HepG2 (cell line): ENCODE data around the gene KIAA0232. TPM values are rescaled to one million over a fixed set of nuclear protein-coding genes. Genes with fewer than 3 reads are reported as not detected.

Experiments
- AKAP8 ChIP-seq: sonication (generic); formaldehyde crosslinking; IDR thresholded peaks from 2 replicates; pipeline ENCODE4 v1.5.1; 2020; ENCODE audit warnings: mild to moderate bottlenecking, missing genetic modification reagents
- ARNT2 ChIP-seq: sonication (generic); formaldehyde crosslinking; IDR thresholded peaks from 2 replicates; pipeline ENCODE4 v1.8.0; 2022; ENCODE audit warnings: mild to moderate bottlenecking, low read depth, missing genetic modification reagents, moderate library complexity
- CEBPB ChIP-seq: IDR thresholded peaks from 2 replicates; pipeline ENCODE4 v1.6.1; 2011; ENCODE audit warnings: low read depth, low read length, improper control_type of control experiment, borderline replicate concordance
- EEA1 ChIP-seq: sonication (generic); formaldehyde crosslinking; IDR thresholded peaks from 2 replicates; pipeline ENCODE4 v1.5.1; 2020; ENCODE audit warnings: mild to moderate bottlenecking, missing genetic modification reagents, borderline replicate concordance
- ELF1 ChIP-seq: sonication (generic); formaldehyde crosslinking; IDR thresholded peaks from 2 replicates; pipeline ENCODE4 v1.4.0; 2020; ENCODE audit warnings: missing genetic modification reagents
- GATA4 ChIP-seq: sonication (generic); IDR thresholded peaks from 2 replicates; pipeline ENCODE4 v1.6.1; 2016; ENCODE audit warnings: antibody characterized with exemption, low read depth, borderline replicate concordance
- GPN1 ChIP-seq: sonication (generic); formaldehyde crosslinking; IDR thresholded peaks from 2 replicates; pipeline ENCODE4 v1.5.1; 2020; ENCODE audit warnings: missing genetic modification reagents, borderline replicate concordance
- HNF4A ChIP-seq: sonication (generic); formaldehyde crosslinking; IDR thresholded peaks from 2 replicates; pipeline ENCODE4 v1.4.0; 2020; ENCODE audit warnings: missing genetic modification reagents
- KDM3A ChIP-seq: IDR thresholded peaks from 2 replicates; pipeline ENCODE4 v1.6.1; 2018; ENCODE audit warnings: low read depth, missing compliant biosample characterization
- MLLT10 ChIP-seq: sonication (generic); formaldehyde crosslinking; IDR thresholded peaks from 2 replicates; pipeline ENCODE4 v1.4.0; 2020; ENCODE audit warnings: missing genetic modification reagents
- MXD4 ChIP-seq: IDR thresholded peaks from 2 replicates; pipeline ENCODE4 v1.6.1; 2016; ENCODE audit warnings: mild to moderate bottlenecking, missing biosample characterization, missing genetic modification reagents
- RBAK ChIP-seq: sonication (generic); formaldehyde crosslinking; IDR thresholded peaks from 2 replicates; pipeline ENCODE4 v1.5.1; 2020; ENCODE audit warnings: mild to moderate bottlenecking, missing genetic modification reagents
- RNF2 ChIP-seq: fragments of 450-650 bp; conservative IDR thresholded peaks from 2 replicates; pipeline ENCODE4 v1.6.1; 2016; ENCODE audit warnings: low read depth
- TBP ChIP-seq: sonication (generic); formaldehyde crosslinking; IDR thresholded peaks from 2 replicates; pipeline ENCODE4 v1.5.0; 2020; ENCODE audit warnings: missing genetic modification reagents
- TRIM24 ChIP-seq: sonication (generic); formaldehyde crosslinking; IDR thresholded peaks from 2 replicates; pipeline ENCODE4 v1.8.0; 2022; ENCODE audit warnings: mild to moderate bottlenecking, missing genetic modification reagents
- ZBTB1 ChIP-seq: sonication (generic); formaldehyde crosslinking; IDR thresholded peaks from 2 replicates; pipeline ENCODE4 v1.4.0; 2020; ENCODE audit warnings: missing genetic modification reagents, borderline replicate concordance
- ZFP36L2 ChIP-seq: sonication (generic); formaldehyde crosslinking; IDR thresholded peaks from 2 replicates; pipeline ENCODE4 v1.4.0; 2020; ENCODE audit warnings: missing genetic modification reagents
- ZNF234 ChIP-seq: sonication (generic); formaldehyde crosslinking; conservative IDR thresholded peaks from 2 replicates; pipeline ENCODE4 v1.5.1; 2020; ENCODE audit warnings: mild to moderate bottlenecking, missing genetic modification reagents
- ZSCAN21 ChIP-seq: sonication (generic); formaldehyde crosslinking; IDR thresholded peaks from 2 replicates; pipeline ENCODE4 v1.8.0; 2022; ENCODE audit warnings: mild to moderate bottlenecking, missing genetic modification reagents, moderate library complexity, borderline replicate concordance
- polyA plus RNA-seq, 8 experiments: library from polyadenylated mRNA; depleted of rRNA in 3 of 8; stranded (reverse) in 7 of 8; unstranded in 1 of 8; fragments of >200 nt; fragmentation: Illumina TruSeq in 4 of 8; extraction: Trizol in 4 of 8; gene quantifications; 2 replicates each; pipeline versions ENCODE4 v1.2.1 to v1.2.3, GENCODE V29; 2011 to 2016; ENCODE audit warnings: low read depth in 4 of 8, missing spikeins in 1 of 8, mixed read lengths in 1 of 8; ENCODE audit not compliant: insufficient read depth in 1 of 8
- total RNA-seq, 5 experiments: library from RNA; depleted of rRNA; stranded (reverse); fragments of >200 nt; fragmentation: Illumina TruSeq; extraction: Trizol; gene quantifications; 2 replicates each; pipeline ENCODE4 v1.2.3, GENCODE V29; 2016; ENCODE audit warnings: low read depth in 1 of 5
- TF ChIP-seq, protein P1 (sequence below): sonication (generic); formaldehyde crosslinking; IDR thresholded peaks from 2 replicates; pipeline ENCODE4 v1.4.0; 2020; ENCODE audit warnings: missing genetic modification reagents
- TF ChIP-seq, protein P2 (sequence below): sonication (generic); formaldehyde crosslinking; IDR thresholded peaks from 2 replicates; pipeline ENCODE4 v1.8.0; 2022; ENCODE audit warnings: missing genetic modification reagents, mild to moderate bottlenecking, moderate library complexity, borderline replicate concordance
- TF ChIP-seq, protein P3 (sequence below): sonication (generic); formaldehyde crosslinking; IDR thresholded peaks from 2 replicates; pipeline ENCODE4 v1.8.1; 2022; ENCODE audit warnings: mild to moderate bottlenecking, missing genetic modification reagents

The KIAA0232 gene
- total and polyA plus RNA-seq, 2 of the 13 experiments (the other 11 are each of a cell fraction or from before 2014, with no cell fraction given), result 7.8 to 17.1 TPM

DNA sequence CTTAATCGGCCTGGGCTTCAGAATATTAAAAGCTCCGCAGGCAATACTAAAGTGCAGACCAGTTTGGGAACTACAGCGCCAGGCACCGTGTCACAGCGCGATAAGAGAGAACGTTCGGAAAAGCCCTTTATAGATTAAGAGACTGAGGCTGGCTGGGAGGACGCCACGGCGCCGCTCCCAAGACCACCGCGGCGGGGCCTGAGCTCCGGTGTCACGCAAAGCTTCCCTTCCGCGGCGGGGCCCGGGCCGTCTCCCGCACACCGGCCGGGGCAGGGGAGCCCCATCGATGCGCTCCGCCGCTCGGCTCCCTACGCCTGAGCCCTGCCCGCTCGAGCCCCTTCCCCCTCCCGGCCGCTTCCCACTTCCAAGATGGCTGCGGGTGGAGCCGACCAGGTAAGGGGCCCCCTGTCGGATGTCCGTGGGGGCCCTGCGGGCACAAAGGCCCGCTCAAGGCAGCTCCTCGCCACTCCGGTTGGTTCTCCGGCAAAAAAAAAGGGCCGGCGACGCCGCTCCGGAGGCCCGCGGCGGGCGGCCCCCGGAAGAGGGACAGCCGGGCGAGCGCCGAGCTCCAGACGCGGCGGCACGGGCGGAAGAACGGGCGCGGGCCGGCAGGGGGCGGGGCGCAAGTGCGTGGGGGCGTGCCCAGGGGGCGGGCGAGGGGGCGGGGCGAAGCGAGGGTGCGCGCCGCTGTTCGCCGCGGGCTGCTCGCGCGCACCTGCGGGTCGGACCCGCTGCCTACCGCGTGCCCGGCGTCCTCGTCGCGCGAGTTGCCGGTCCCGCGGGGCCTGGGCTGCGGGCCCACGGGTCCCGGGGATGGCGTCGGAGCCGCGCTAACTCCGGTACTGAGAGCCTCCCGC lies 126.8 kb downstream of the KIAA0232 start, which contains the start of gene TBC1D14 (continued):
- TF ChIP-seq, protein P1, sequence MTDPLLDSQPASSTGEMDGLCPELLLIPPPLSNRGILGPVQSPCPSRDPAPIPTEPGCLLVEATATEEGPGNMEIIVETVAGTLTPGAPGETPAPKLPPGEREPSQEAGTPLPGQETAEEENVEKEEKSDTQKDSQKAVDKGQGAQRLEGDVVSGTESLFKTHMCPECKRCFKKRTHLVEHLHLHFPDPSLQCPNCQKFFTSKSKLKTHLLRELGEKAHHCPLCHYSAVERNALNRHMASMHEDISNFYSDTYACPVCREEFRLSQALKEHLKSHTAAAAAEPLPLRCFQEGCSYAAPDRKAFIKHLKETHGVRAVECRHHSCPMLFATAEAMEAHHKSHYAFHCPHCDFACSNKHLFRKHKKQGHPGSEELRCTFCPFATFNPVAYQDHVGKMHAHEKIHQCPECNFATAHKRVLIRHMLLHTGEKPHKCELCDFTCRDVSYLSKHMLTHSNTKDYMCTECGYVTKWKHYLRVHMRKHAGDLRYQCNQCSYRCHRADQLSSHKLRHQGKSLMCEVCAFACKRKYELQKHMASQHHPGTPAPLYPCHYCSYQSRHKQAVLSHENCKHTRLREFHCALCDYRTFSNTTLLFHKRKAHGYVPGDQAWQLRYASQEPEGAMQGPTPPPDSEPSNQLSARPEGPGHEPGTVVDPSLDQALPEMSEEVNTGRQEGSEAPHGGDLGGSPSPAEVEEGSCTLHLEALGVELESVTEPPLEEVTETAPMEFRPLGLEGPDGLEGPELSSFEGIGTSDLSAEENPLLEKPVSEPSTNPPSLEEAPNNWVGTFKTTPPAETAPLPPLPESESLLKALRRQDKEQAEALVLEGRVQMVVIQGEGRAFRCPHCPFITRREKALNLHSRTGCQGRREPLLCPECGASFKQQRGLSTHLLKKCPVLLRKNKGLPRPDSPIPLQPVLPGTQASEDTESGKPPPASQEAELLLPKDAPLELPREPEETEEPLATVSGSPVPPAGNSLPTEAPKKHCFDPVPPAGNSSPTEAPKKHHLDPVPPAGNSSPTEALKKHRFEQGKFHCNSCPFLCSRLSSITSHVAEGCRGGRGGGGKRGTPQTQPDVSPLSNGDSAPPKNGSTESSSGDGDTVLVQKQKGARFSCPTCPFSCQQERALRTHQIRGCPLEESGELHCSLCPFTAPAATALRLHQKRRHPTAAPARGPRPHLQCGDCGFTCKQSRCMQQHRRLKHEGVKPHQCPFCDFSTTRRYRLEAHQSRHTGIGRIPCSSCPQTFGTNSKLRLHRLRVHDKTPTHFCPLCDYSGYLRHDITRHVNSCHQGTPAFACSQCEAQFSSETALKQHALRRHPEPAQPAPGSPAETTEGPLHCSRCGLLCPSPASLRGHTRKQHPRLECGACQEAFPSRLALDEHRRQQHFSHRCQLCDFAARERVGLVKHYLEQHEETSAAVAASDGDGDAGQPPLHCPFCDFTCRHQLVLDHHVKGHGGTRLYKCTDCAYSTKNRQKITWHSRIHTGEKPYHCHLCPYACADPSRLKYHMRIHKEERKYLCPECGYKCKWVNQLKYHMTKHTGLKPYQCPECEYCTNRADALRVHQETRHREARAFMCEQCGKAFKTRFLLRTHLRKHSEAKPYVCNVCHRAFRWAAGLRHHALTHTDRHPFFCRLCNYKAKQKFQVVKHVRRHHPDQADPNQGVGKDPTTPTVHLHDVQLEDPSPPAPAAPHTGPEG (CRISPR knock-in tag), result no peak
- no peak for TF ChIP-seq MLLT10 (CRISPR knock-in tag)
- TF ChIP-seq ZBTB1 (CRISPR knock-in tag), result peak; percentile 66; the same call in 1 of the 2 replicates
- no peak for TF ChIP-seq RBAK (CRISPR knock-in tag)
- no peak for TF ChIP-seq RNF2
- TF ChIP-seq TRIM24 (CRISPR knock-in tag), result no peak
- no peak for TF ChIP-seq GATA4
- no peak for TF ChIP-seq ZFP36L2 (CRISPR knock-in tag)
- TF ChIP-seq CEBPB, result no peak
- no peak for TF ChIP-seq ZSCAN21
- no peak for TF ChIP-seq ARNT2
- no peak for TF ChIP-seq MXD4
- TF ChIP-seq ELF1 (CRISPR knock-in tag), result peak; percentile 76
- 0 out of 2 replicates have a peak, but pooled peaks have one; percentile 53 for TF ChIP-seq EEA1
- TF ChIP-seq KDM3A (CRISPR knock-in tag), result peak; percentile 44; the same call in 1 of the 2 replicates
- no peak for TF ChIP-seq HNF4A
- no peak for TF ChIP-seq ZNF234 (CRISPR knock-in tag)
- TF ChIP-seq GPN1, result no peak
- TF ChIP-seq, protein P2, sequence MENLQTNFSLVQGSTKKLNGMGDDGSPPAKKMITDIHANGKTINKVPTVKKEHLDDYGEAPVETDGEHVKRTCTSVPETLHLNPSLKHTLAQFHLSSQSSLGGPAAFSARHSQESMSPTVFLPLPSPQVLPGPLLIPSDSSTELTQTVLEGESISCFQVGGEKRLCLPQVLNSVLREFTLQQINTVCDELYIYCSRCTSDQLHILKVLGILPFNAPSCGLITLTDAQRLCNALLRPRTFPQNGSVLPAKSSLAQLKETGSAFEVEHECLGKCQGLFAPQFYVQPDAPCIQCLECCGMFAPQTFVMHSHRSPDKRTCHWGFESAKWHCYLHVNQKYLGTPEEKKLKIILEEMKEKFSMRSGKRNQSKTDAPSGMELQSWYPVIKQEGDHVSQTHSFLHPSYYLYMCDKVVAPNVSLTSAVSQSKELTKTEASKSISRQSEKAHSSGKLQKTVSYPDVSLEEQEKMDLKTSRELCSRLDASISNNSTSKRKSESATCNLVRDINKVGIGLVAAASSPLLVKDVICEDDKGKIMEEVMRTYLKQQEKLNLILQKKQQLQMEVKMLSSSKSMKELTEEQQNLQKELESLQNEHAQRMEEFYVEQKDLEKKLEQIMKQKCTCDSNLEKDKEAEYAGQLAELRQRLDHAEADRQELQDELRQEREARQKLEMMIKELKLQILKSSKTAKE (CRISPR knock-in tag), result no peak
- TF ChIP-seq AKAP8 (CRISPR knock-in tag), result no peak
- no peak for TF ChIP-seq TBP (CRISPR knock-in tag)
- TF ChIP-seq, protein P3, sequence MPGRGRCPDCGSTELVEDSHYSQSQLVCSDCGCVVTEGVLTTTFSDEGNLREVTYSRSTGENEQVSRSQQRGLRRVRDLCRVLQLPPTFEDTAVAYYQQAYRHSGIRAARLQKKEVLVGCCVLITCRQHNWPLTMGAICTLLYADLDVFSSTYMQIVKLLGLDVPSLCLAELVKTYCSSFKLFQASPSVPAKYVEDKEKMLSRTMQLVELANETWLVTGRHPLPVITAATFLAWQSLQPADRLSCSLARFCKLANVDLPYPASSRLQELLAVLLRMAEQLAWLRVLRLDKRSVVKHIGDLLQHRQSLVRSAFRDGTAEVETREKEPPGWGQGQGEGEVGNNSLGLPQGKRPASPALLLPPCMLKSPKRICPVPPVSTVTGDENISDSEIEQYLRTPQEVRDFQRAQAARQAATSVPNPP (CRISPR knock-in tag), result peak; percentile 71; the same call in 1 of the 2 replicates
